NB4 (cell line): Measurements from ENCODE around the gene SCNN1B.

ENCODE experiments used
- MYC ChIP-seq: IDR thresholded peaks from 2 replicates; pipeline ENCODE4 v1.6.1; 2011; ENCODE audit warnings: low read depth, low read length
- POLR2A ChIP-seq: IDR thresholded peaks from 2 replicates; pipeline ENCODE4 v1.6.1; 2011; ENCODE audit warnings: mild to moderate bottlenecking; ENCODE audit not compliant: insufficient read length; ENCODE audit errors: extremely low read depth
- TF ChIP-seq, protein P1 (sequence below): IDR thresholded peaks from one replicate; pipeline ENCODE4 v1.5.1; 2012; ENCODE audit warnings: low read depth, low read length
- TF ChIP-seq, protein P2 (sequence below): IDR thresholded peaks from 2 replicates; pipeline ENCODE4 v1.6.1; 2011; ENCODE audit warnings: low read depth, low read length

DNA sequence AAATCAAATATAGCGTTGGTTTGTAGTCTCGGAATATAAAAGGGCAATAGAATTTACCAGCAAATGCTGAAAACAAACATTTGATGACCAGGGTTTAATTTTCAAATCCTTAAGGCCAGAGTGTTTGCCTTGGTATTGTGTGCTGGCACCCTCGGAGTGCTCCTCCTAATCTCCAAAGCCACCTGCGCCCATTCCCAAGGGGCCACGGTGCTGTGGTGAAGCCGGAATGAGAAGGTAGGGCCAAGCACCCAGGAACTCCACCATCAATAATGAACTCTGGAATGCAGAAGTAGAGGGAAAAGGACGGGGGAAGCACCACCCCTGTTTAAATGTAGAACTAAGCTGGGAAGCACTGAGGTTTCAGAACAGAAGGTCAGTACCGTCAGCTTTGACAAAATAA, 99.0 kb downstream of the SCNN1B start:
- TF ChIP-seq, protein P1, sequence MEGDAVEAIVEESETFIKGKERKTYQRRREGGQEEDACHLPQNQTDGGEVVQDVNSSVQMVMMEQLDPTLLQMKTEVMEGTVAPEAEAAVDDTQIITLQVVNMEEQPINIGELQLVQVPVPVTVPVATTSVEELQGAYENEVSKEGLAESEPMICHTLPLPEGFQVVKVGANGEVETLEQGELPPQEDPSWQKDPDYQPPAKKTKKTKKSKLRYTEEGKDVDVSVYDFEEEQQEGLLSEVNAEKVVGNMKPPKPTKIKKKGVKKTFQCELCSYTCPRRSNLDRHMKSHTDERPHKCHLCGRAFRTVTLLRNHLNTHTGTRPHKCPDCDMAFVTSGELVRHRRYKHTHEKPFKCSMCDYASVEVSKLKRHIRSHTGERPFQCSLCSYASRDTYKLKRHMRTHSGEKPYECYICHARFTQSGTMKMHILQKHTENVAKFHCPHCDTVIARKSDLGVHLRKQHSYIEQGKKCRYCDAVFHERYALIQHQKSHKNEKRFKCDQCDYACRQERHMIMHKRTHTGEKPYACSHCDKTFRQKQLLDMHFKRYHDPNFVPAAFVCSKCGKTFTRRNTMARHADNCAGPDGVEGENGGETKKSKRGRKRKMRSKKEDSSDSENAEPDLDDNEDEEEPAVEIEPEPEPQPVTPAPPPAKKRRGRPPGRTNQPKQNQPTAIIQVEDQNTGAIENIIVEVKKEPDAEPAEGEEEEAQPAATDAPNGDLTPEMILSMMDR: no peak
- TF ChIP-seq POLR2A: no peak
- TF ChIP-seq, protein P2, sequence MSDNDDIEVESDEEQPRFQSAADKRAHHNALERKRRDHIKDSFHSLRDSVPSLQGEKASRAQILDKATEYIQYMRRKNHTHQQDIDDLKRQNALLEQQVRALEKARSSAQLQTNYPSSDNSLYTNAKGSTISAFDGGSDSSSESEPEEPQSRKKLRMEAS: no peak
- TF ChIP-seq MYC: no peak
